Measurements from ENCODE around the gene TRAF3IP3.

Gene TRAF3IP3

GRCh38 chr1:209822706-209823105, 66.9 kb downstream of the TRAF3IP3 start:
- no peak for FAIRE-seq
- no peak for DNase-seq (ENCODE audit: insufficient read length, low spot score)

GRCh38 chr1:209823143-209824041, 67.5 kb downstream of the TRAF3IP3 start:
- peak; percentile 59 for FAIRE-seq
- no peak for DNase-seq (ENCODE audit: insufficient read length, low spot score)

DNA sequence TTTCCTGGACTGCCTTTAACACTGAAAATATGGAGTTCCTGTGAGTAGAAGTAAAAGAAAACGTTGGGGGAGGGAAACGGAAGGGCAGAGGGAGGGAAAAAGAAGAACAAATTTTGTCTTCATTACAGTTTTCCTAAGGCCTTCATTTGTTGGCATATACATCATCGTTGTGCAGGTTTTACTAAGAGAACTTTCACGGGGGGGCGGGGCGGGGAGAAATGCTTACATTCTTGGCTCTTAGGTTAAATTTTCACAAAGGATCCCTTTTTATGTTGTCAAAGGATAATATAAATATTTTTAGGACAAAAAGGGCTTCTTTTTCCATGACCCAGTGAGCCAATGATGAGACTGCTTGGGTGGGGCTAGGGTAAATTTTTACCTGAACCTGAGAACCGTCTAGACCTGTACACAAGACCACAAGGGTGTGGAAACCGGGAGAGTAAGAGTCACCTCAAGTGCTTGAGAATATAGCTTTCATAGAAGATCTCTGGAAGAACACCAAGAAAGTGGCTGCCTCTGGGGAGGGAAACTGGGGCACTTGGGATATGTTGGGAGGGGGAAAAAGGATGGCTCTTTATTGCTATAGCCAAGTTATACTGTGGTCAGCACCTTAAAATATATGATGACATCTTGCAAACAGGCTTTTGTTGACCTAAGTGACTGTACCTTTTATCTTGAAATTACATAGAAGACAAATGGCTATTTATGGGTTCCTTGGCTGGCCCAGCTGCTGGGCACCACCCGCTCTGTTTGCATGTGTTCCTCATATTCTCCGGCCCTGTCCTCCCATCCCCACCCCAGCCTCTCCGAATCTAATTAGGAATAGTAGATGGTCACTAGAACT, 70.0 kb downstream of the TRAF3IP3 start:
- DNase-seq (ENCODE audit: insufficient read length, low spot score) = no peak

DNA sequence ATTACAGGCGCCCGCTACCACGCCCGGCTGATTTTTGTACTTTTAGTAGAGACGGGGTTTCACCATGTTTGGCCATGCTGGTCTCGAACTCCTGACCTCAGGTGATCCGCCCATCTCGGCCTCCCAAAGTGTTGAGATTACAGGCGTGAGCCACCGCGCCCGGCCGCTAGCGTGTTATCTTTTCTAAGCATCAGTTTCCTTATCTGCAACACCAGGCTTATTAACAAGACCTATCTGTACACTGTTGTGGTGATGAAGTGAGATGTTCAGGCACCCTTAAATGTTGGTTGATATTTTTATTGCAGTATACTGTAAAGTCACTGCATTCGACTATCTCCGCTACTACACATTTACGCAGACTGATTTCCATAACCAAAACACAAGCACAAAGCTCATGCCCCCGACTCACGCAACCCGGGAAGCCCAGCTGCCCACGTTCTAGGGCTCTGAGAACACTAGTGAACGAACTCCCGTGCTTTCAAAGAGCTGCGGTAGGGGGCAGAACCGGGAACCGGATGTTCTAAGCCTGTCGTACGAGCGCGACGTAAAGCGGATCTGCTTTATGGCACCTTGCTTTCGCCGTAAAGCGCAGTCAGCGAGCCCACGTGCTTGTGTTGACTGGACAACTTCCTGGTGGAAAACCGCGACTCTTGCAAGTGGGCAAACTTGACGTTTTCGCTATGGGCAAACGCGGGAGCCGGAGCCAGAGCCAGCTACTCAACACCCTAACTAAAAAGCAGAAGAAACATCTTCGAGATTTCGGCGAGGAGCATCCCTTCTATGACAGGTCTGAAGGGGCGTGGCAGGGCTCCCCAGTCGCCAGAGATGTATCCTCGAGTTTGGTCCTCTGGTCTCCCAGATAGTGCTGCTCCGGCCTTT, 71.8 kb downstream of the TRAF3IP3 start, which contains the start of gene UTP25:
Gene UTP25, plus strand, starts transcription at position 589 of the 879 bp plus-strand sequence. Its CDS starts 92 bp downstream, at position 681.
- DNase-seq (ENCODE audit: insufficient read length, low spot score) = peak; percentile 54

More for the DNA sequence above, 70.0 kb downstream of the TRAF3IP3 start:
- FAIRE-seq = no peak

DNA sequence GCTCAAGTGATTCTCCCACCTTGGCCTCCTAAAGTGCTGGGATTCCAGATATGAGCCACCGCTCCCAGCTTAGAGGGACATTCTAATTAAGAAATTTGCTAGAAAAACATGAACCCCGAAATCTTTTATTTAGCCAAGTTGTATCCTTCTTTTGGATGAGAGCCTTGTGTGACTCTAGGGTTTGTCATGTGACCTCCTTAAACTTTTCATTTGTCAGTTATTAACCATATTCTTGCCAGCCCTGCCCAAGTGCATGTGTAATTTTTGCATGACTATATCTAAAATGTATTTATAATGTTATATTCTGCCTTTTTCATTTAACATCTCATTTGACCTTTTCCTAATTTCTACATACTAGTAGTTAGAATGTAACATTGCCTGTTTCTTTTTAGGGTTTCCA, 73.9 kb downstream of the TRAF3IP3 start:
- FAIRE-seq = no peak
- no peak for DNase-seq (ENCODE audit: insufficient read length, low spot score)

More for the DNA sequence above, 71.8 kb downstream of the TRAF3IP3 start, which contains the start of gene UTP25:
- FAIRE-seq = peak; percentile 97

GRCh38 chr1:209830722-209831121, 74.9 kb downstream of the TRAF3IP3 start:
- no peak for FAIRE-seq
- no peak for DNase-seq (ENCODE audit: insufficient read length, low spot score)

- DNase-seq (ENCODE audit: insufficient read length, low spot score) (no peak), FAIRE-seq (no peak)
Observed at GRCh38 chr1:209831615-209832014, 75.8 kb downstream of the TRAF3IP3 start.
